H9 (cell line): ENCODE results near the gene GTF2H3. TPM values are rescaled to one million over a fixed set of nuclear protein-coding genes. Genes with fewer than 3 reads are reported as not detected.

Source experiments
- DNase-seq: peaks from one replicate; pipeline ENCODE4 v3.0.0-alpha.2; 2017
- H2AFZ ChIP-seq: one replicate; pipeline ENCODE4 v1.6.1; 2013; ENCODE audit warnings: mild to moderate bottlenecking, low read length, control low read depth, moderate library complexity
- H2AK5ac ChIP-seq: 2 replicates; pipeline ENCODE4 v1.6.1; 2013; ENCODE audit warnings: low read length, control low read depth, mixed read lengths; ENCODE audit not compliant: insufficient read length
- H2BK120ac ChIP-seq: one replicate; pipeline ENCODE4 v1.6.1; 2013; ENCODE audit warnings: low read depth, mild to moderate bottlenecking, low read length, control low read depth, inconsistent platforms; ENCODE audit not compliant: poor library complexity, severe bottlenecking
- H2BK12ac ChIP-seq: 2 replicates; pipeline ENCODE4 v1.6.1; 2013; ENCODE audit warnings: low read length, control low read depth, mixed read lengths, low read depth; ENCODE audit not compliant: insufficient read length
- H2BK15ac ChIP-seq: 2 replicates; pipeline ENCODE4 v1.6.1; 2013; ENCODE audit warnings: low read depth, low read length, control low read depth
- H2BK20ac ChIP-seq: one replicate; pipeline ENCODE4 v1.6.1; 2013; ENCODE audit warnings: low read depth, mild to moderate bottlenecking, low read length, control low read depth, inconsistent platforms; ENCODE audit not compliant: poor library complexity, severe bottlenecking
- H2BK5ac ChIP-seq: 2 replicates; pipeline ENCODE4 v1.6.1; 2013; ENCODE audit warnings: low read length, control low read depth, mixed read lengths; ENCODE audit not compliant: insufficient read length
- H3K14ac ChIP-seq: 2 replicates; pipeline ENCODE4 v1.6.1; 2013; ENCODE audit warnings: low read length, control low read depth; ENCODE audit not compliant: insufficient read depth
- H3K18ac ChIP-seq: 2 replicates; pipeline ENCODE4 v1.6.1; 2013; ENCODE audit warnings: low read depth, mild to moderate bottlenecking, mixed read lengths, low read length, control low read depth; ENCODE audit not compliant: insufficient read length
- H3K23ac ChIP-seq: 2 replicates; pipeline ENCODE4 v1.6.1; 2013; ENCODE audit warnings: low read length, control low read depth, mixed read lengths, low read depth; ENCODE audit not compliant: insufficient read length
- H3K23me2 ChIP-seq: 2 replicates; pipeline ENCODE4 v1.6.1; 2013; ENCODE audit warnings: low read depth, mild to moderate bottlenecking, mixed read lengths, low read length, control low read depth; ENCODE audit not compliant: insufficient read length, poor library complexity, severe bottlenecking
- H3K27ac ChIP-seq: 2 replicates; pipeline ENCODE4 v1.5.1; 2013; ENCODE audit warnings: low read length, control low read depth, mixed read lengths, low read depth; ENCODE audit not compliant: insufficient read length
- H3K27me3 ChIP-seq: 2 replicates; pipeline ENCODE4 v1.6.1; 2013; ENCODE audit warnings: low read length, control low read depth, inconsistent platforms; ENCODE audit not compliant: insufficient read depth
- H3K4ac ChIP-seq: 2 replicates; pipeline ENCODE4 v1.6.1; 2013; ENCODE audit warnings: low read depth, mild to moderate bottlenecking, control low read depth, inconsistent platforms, low read length, moderate library complexity
- H3K4me1 ChIP-seq: 2 replicates; pipeline ENCODE4 v1.6.1; 2013; ENCODE audit warnings: low read length, control low read depth, inconsistent platforms; ENCODE audit not compliant: insufficient read depth
- H3K4me2 ChIP-seq: 2 replicates; pipeline ENCODE4 v1.6.1; 2013; ENCODE audit warnings: low read length, control low read depth, mixed read lengths; ENCODE audit not compliant: insufficient read length, insufficient read depth
- H3K56ac ChIP-seq: 2 replicates; pipeline ENCODE4 v1.6.1; 2013; ENCODE audit warnings: low read depth, mild to moderate bottlenecking, mixed read lengths, low read length, control low read depth; ENCODE audit not compliant: insufficient read length
- H3K79me1 ChIP-seq: 2 replicates; pipeline ENCODE4 v1.6.1; 2013; ENCODE audit warnings: low read depth, mild to moderate bottlenecking, moderate library complexity, low read length, control low read depth, inconsistent platforms; ENCODE audit not compliant: insufficient read depth, poor library complexity, severe bottlenecking
- H3K79me2 ChIP-seq: 2 replicates; pipeline ENCODE4 v1.6.1; 2013; ENCODE audit warnings: low read length, control low read depth, inconsistent platforms; ENCODE audit not compliant: insufficient read depth
- H3K9ac ChIP-seq: 2 replicates; pipeline ENCODE4 v1.6.1; 2013; ENCODE audit warnings: low read length, control low read depth, mixed read lengths; ENCODE audit not compliant: insufficient read length; ENCODE audit errors: extremely low read depth
- H3K9me3 ChIP-seq: one replicate; pipeline ENCODE4 v1.6.1; 2013; ENCODE audit warnings: low read depth, low read length, inconsistent platforms; ENCODE audit not compliant: control insufficient read depth
- H3T11ph ChIP-seq: one replicate; pipeline ENCODE4 v1.6.1; 2013; ENCODE audit warnings: mild to moderate bottlenecking, low read length, control low read depth, inconsistent platforms
- H4K20me1 ChIP-seq: one replicate; pipeline ENCODE4 v1.6.1; 2013; ENCODE audit not compliant: control insufficient read depth, insufficient read length, insufficient read depth
- H4K5ac ChIP-seq: 2 replicates; pipeline ENCODE4 v1.6.1; 2013; ENCODE audit warnings: low read depth, mild to moderate bottlenecking, mixed read lengths, low read length, control low read depth; ENCODE audit not compliant: insufficient read length
- H4K8ac ChIP-seq: replicated peaks from 2 replicates; pipeline ENCODE4 v1.6.1; 2013; ENCODE audit warnings: low read length, control low read depth, mixed read lengths, low read depth; ENCODE audit not compliant: insufficient read length
- H4K91ac ChIP-seq: 2 replicates; pipeline ENCODE4 v1.6.1; 2013; ENCODE audit warnings: low read depth, mild to moderate bottlenecking, moderate library complexity, mixed read lengths, low read length, control low read depth; ENCODE audit not compliant: insufficient read length
- H3K27ac Mint-ChIP-seq, 3 experiments: 2 replicates in 2 of 3; 3 replicates in 1 of 3; pipeline ENCODE4 v1.8.0; 2020 to 2021; ENCODE audit warnings: mixed read lengths in 3 of 3, mild to moderate bottlenecking in 1 of 3, moderate library complexity in 1 of 3
- H3K27me3 Mint-ChIP-seq: 2 replicates; pipeline ENCODE4 v1.8.0; 2021; ENCODE audit warnings: low read depth, mild to moderate bottlenecking, moderate library complexity, mixed read lengths
- H3K36me3 Mint-ChIP-seq, 3 experiments: 2 replicates in 2 of 3; 3 replicates in 1 of 3; pipeline ENCODE4 v1.8.0; 2020 to 2021; ENCODE audit warnings: low read depth in 3 of 3, mixed read lengths in 3 of 3; ENCODE audit not compliant: insufficient read depth in 1 of 3
- H3K4me1 Mint-ChIP-seq, 2 experiments: 2 replicates each; pipeline ENCODE4 v1.8.0; 2020; ENCODE audit warnings: mixed read lengths in 2 of 2
- H3K4me3 Mint-ChIP-seq, 2 experiments: 2 replicates in 1 of 2; 3 replicates in 1 of 2; pipeline ENCODE4 v1.8.0; 2020 to 2021; ENCODE audit warnings: mild to moderate bottlenecking in 2 of 2, mixed read lengths in 2 of 2, moderate library complexity in 1 of 2
- H3K9me3 Mint-ChIP-seq, 2 experiments: 2 replicates in 1 of 2; 3 replicates in 1 of 2; pipeline ENCODE4 v1.8.0; 2020; ENCODE audit warnings: mild to moderate bottlenecking in 2 of 2, mixed read lengths in 2 of 2, moderate library complexity in 1 of 2
- WGBS: extraction: QIAGEN DNeasy Blood & Tissue Kit; methylation state at CpG from one replicate; pipeline ENCODE4 v1.1.7; 2013; ENCODE audit warnings: missing lambda C conversion rate, low lambda C conversion rate, mixed read lengths; ENCODE audit not compliant: insufficient read length; ENCODE audit errors: extremely low coverage; 5-methylcytosine and 5-hydroxymethylcytosine counted together
- total RNA-seq: library from RNA; stranded (reverse); gene quantifications from 2 replicates; pipeline ENCODE4 v1.2.1, GENCODE V29; 2021
- TF ChIP-seq, protein P1 (sequence below): fragments of 200-600 bp; sonication (generic); conservative IDR thresholded peaks from 3 replicates; pipeline ENCODE4 v1.8.0; 2021; ENCODE audit warnings: antibody characterized with exemption, mild to moderate bottlenecking

The GTF2H3 gene
- total RNA-seq, 1 experiment from 2014 or later: 39.2 TPM

DNA sequence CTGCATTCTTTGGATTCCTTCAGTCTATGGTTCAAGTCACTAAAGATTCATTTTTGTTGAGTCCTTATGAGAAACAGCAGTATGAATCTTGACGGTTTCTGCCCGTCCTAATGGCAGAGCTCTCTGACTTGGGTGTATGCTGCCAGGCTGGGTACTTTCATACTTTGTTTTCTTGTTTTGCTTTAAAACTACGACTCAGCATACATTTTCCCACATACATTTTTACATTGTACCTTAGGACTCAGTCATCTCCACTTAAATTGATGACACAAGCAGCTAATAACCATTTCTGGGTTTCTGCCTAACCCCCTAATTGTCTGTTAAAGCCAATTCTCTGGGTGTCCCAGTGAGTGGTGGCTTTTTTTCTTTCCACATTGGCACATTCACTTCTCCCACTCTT is 36.5 kb upstream of the GTF2H3 start:
- Histone ChIP-seq H2BK20ac (no peak overlapping the region), H2BK120ac (no peak overlapping the region), H3K9me3 (no peaks in the 10 kb centered on the region), H2BK15ac (no peak overlapping the region), H3K27ac (no peak overlapping the region), H3K9ac (no peak overlapping the region), H4K5ac (no peak overlapping the region), H2AFZ (no peak overlapping the region), H3K23ac (no peak overlapping the region), H3K4me1 (no peaks in the 10 kb centered on the region), H4K20me1 (no peaks in the 10 kb centered on the region), H3K56ac (no peak overlapping the region), H3K18ac (no peak overlapping the region), H3K79me2 (peaks cover 2% of the 10 kb centered on the region; the same call in 1 of the 2 replicates), H4K8ac (no peak overlapping the region), H3K4ac (no peak overlapping the region), H3T11ph (no peak overlapping the region), H3K4me2 (no peak overlapping the region), H4K91ac (no peak overlapping the region), H2BK12ac (no peak overlapping the region), H2BK5ac (no peak overlapping the region), H3K14ac (no peak overlapping the region), H3K79me1 (peaks cover 3% of the 10 kb centered on the region), H3K23me2 (no peaks in the 10 kb centered on the region), H3K27me3 (no peaks in the 10 kb centered on the region), H2AK5ac (no peak overlapping the region)
- no peaks in the 10 kb centered on the region for H3K27me3 Mint-ChIP-seq
- no peak overlapping the region for H3K4me3 Mint-ChIP-seq
- DNase-seq: no peak
- no CpG with 5 or more reads among the region's 3 CpGs for WGBS
- no peaks in the 10 kb centered on the region for H3K9me3 Mint-ChIP-seq
- TF ChIP-seq, protein P1, sequence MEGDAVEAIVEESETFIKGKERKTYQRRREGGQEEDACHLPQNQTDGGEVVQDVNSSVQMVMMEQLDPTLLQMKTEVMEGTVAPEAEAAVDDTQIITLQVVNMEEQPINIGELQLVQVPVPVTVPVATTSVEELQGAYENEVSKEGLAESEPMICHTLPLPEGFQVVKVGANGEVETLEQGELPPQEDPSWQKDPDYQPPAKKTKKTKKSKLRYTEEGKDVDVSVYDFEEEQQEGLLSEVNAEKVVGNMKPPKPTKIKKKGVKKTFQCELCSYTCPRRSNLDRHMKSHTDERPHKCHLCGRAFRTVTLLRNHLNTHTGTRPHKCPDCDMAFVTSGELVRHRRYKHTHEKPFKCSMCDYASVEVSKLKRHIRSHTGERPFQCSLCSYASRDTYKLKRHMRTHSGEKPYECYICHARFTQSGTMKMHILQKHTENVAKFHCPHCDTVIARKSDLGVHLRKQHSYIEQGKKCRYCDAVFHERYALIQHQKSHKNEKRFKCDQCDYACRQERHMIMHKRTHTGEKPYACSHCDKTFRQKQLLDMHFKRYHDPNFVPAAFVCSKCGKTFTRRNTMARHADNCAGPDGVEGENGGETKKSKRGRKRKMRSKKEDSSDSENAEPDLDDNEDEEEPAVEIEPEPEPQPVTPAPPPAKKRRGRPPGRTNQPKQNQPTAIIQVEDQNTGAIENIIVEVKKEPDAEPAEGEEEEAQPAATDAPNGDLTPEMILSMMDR: no peak
- H3K27ac Mint-ChIP-seq: no peak overlapping the region
- peaks cover 14 to 52% (median 31%) of the 10 kb centered on the region in 3 experiments; a peak in 6 of 7 replicates for H3K36me3 Mint-ChIP-seq
- H3K4me1 Mint-ChIP-seq: peaks cover 3 to 5% of the 10 kb centered on the region in 2 experiments
